ENCODE results near the gene RAB44.

GRCh38 chr6:36772397-36772796 is 74.8 kb downstream of the RAB44 start:
- no peak for TF ChIP-seq POLR2AphosphoS5 (IDR thresholded peaks at IDR 0.05)
- TF ChIP-seq POLR2A (IDR thresholded peaks at IDR 0.05) = no peak
- TF ChIP-seq CTCF (IDR thresholded peaks at IDR 0.05) = no peak
- TF ChIP-seq EP300 (IDR thresholded peaks at IDR 0.05) = no peak
